HepG2 (cell line): ENCODE data around the gene TF. TPM values are rescaled to one million over a fixed set of nuclear protein-coding genes. Genes with fewer than 3 reads are reported as not detected.
A peak's percentile ranks its signal among the peaks of the same experiment; 100 is the strongest.

ENCODE experiments used
- ATF6 ChIP-seq: sonication (generic); formaldehyde crosslinking; conservative IDR thresholded peaks from 2 replicates; pipeline ENCODE4 v1.4.0; 2020; ENCODE audit warnings: missing genetic modification reagents
- HNRNPLL ChIP-seq: fragments of 200-400 bp; formaldehyde crosslinking; IDR thresholded peaks from 2 replicates; pipeline ENCODE4 v1.6.1; 2017; ENCODE audit warnings: mild to moderate bottlenecking, low read depth, low read length; ENCODE audit not compliant: poor library complexity, severe bottlenecking
- KLF15 ChIP-seq: sonication (generic); formaldehyde crosslinking; IDR thresholded peaks from 2 replicates; pipeline ENCODE4 v1.8.1; 2023; ENCODE audit warnings: borderline replicate concordance, mild to moderate bottlenecking, inconsistent platforms, missing genetic modification reagents, mixed read lengths
- KMT2A ChIP-seq: sonication (generic); formaldehyde crosslinking; IDR thresholded peaks from 2 replicates; pipeline ENCODE4 v1.4.0; 2020; ENCODE audit warnings: missing genetic modification reagents
- MAFG ChIP-seq: sonication (generic); formaldehyde crosslinking; IDR thresholded peaks from 2 replicates; pipeline ENCODE4 v1.5.1; 2020; ENCODE audit warnings: mild to moderate bottlenecking, missing genetic modification reagents
- MED13 ChIP-seq: sonication (generic); formaldehyde crosslinking; IDR thresholded peaks from 2 replicates; pipeline ENCODE4 v1.5.0; 2020; ENCODE audit warnings: missing genetic modification reagents
- MIXL1 ChIP-seq: IDR thresholded peaks from 2 replicates; pipeline ENCODE4 v1.6.1; 2016
- MLLT10 ChIP-seq: sonication (generic); formaldehyde crosslinking; IDR thresholded peaks from 2 replicates; pipeline ENCODE4 v1.4.0; 2020; ENCODE audit warnings: missing genetic modification reagents
- MXD4 ChIP-seq: IDR thresholded peaks from 2 replicates; pipeline ENCODE4 v1.6.1; 2016; ENCODE audit warnings: mild to moderate bottlenecking, missing biosample characterization, missing genetic modification reagents
- MYPOP ChIP-seq: sonication (generic); formaldehyde crosslinking; IDR thresholded peaks from 2 replicates; pipeline ENCODE4 v1.8.1; 2023; ENCODE audit warnings: mild to moderate bottlenecking, moderate library complexity, missing genetic modification reagents
- NFE2L1 ChIP-seq: sonication (generic); formaldehyde crosslinking; IDR thresholded peaks from 2 replicates; pipeline ENCODE4 v1.4.0; 2020; ENCODE audit warnings: missing genetic modification reagents, mild to moderate bottlenecking, borderline replicate concordance
- PLRG1 ChIP-seq: fragments of 450-650 bp; conservative IDR thresholded peaks from 2 replicates; pipeline ENCODE4 v1.6.1; 2016
- POLR2G ChIP-seq: fragments of 200-400 bp; formaldehyde crosslinking; IDR thresholded peaks from 2 replicates; pipeline ENCODE4 v1.6.1; 2018; ENCODE audit warnings: mild to moderate bottlenecking, low read depth, low read length, moderate library complexity
- RELA ChIP-seq: sonication (generic); formaldehyde crosslinking; IDR thresholded peaks from 2 replicates; pipeline ENCODE4 v1.4.0; 2020; ENCODE audit warnings: missing genetic modification reagents
- RFXAP ChIP-seq: sonication (generic); formaldehyde crosslinking; IDR thresholded peaks from 2 replicates; pipeline ENCODE4 v1.4.0; 2020; ENCODE audit warnings: missing genetic modification reagents, borderline replicate concordance
- SNAPC5 ChIP-seq: sonication (generic); formaldehyde crosslinking; IDR thresholded peaks from 2 replicates; pipeline ENCODE4 v1.8.1; 2023; ENCODE audit warnings: mild to moderate bottlenecking, missing genetic modification reagents, borderline replicate concordance
- SRSF4 ChIP-seq: fragments of 200-400 bp; formaldehyde crosslinking; IDR thresholded peaks from one replicate; pipeline ENCODE4 v1.6.1; 2018; ENCODE audit warnings: mild to moderate bottlenecking, low read depth, low read length, moderate library complexity; ENCODE audit not compliant: poor library complexity, severe bottlenecking
- THAP8 ChIP-seq: sonication (generic); formaldehyde crosslinking; IDR thresholded peaks from 2 replicates; pipeline ENCODE4 v1.5.1; 2020; ENCODE audit warnings: missing genetic modification reagents, mild to moderate bottlenecking, borderline replicate concordance
- TP53 ChIP-seq: sonication (generic); formaldehyde crosslinking; conservative IDR thresholded peaks from 2 replicates; pipeline ENCODE4 v1.4.0; 2020; ENCODE audit warnings: missing genetic modification reagents
- ZBTB34 ChIP-seq: sonication (generic); formaldehyde crosslinking; IDR thresholded peaks from 2 replicates; pipeline ENCODE4 v1.8.0; 2022; ENCODE audit warnings: mild to moderate bottlenecking, missing genetic modification reagents
- ZBTB8A ChIP-seq: sonication (generic); formaldehyde crosslinking; IDR thresholded peaks from 2 replicates; pipeline ENCODE4 v1.4.0; 2020; ENCODE audit warnings: mild to moderate bottlenecking, low read depth, missing genetic modification reagents, borderline replicate concordance
- ZFP1 ChIP-seq: IDR thresholded peaks from 2 replicates; pipeline ENCODE4 v1.6.1; 2016
- ZNF296 ChIP-seq: sonication (generic); formaldehyde crosslinking; conservative IDR thresholded peaks from 2 replicates; pipeline ENCODE4 v1.5.0; 2020; ENCODE audit warnings: mild to moderate bottlenecking, missing genetic modification reagents
- ZNF451 ChIP-seq: sonication (generic); formaldehyde crosslinking; IDR thresholded peaks from 2 replicates; pipeline ENCODE4 v1.5.0; 2020; ENCODE audit warnings: mild to moderate bottlenecking, missing genetic modification reagents
- ZNF567 ChIP-seq: sonication (generic); formaldehyde crosslinking; IDR thresholded peaks from 2 replicates; pipeline ENCODE4 v1.8.1; 2023; ENCODE audit warnings: mild to moderate bottlenecking, missing genetic modification reagents, borderline replicate concordance
- ZNF615 ChIP-seq: sonication (generic); formaldehyde crosslinking; IDR thresholded peaks from 2 replicates; pipeline ENCODE4 v1.5.0; 2020; ENCODE audit warnings: mild to moderate bottlenecking, missing genetic modification reagents, borderline replicate concordance
- ZNF777 ChIP-seq: sonication (generic); formaldehyde crosslinking; IDR thresholded peaks from 2 replicates; pipeline ENCODE4 v1.4.0; 2020; ENCODE audit warnings: missing genetic modification reagents
- ZNF788 ChIP-seq: sonication (generic); formaldehyde crosslinking; IDR thresholded peaks from 2 replicates; pipeline ENCODE4 v1.5.0; 2020; ENCODE audit warnings: mild to moderate bottlenecking, missing genetic modification reagents, borderline replicate concordance
- ZSCAN12 ChIP-seq: sonication (generic); formaldehyde crosslinking; IDR thresholded peaks from 2 replicates; pipeline ENCODE4 v1.9.0; 2021; ENCODE audit warnings: mild to moderate bottlenecking, missing genetic modification reagents
- polyA plus RNA-seq, 8 experiments: library from polyadenylated mRNA; depleted of rRNA in 3 of 8; stranded (reverse) in 7 of 8; unstranded in 1 of 8; fragments of >200 nt; fragmentation: Illumina TruSeq in 4 of 8; extraction: Trizol in 4 of 8; gene quantifications; 2 replicates each; pipeline versions ENCODE4 v1.2.1 to v1.2.3, GENCODE V29; 2011 to 2016; ENCODE audit warnings: low read depth in 4 of 8, missing spikeins in 1 of 8, mixed read lengths in 1 of 8; ENCODE audit not compliant: insufficient read depth in 1 of 8
- total RNA-seq, 5 experiments: library from RNA; depleted of rRNA; stranded (reverse); fragments of >200 nt; fragmentation: Illumina TruSeq; extraction: Trizol; gene quantifications; 2 replicates each; pipeline ENCODE4 v1.2.3, GENCODE V29; 2016; ENCODE audit warnings: low read depth in 1 of 5

The TF gene
- total and polyA plus RNA-seq, 2 of the 13 experiments (the other 11 are each of a cell fraction or from before 2014, with no cell fraction given): 10,074 to 11,821 TPM

- TF ChIP-seq ZNF777 (CRISPR knock-in tag) (no peak; the same call in 1 of the 2 replicates), SRSF4 (peak; percentile 76), ZNF788 (CRISPR knock-in tag) (no peak), MXD4 (CRISPR knock-in tag) (no peak), HNRNPLL (no peak), PLRG1 (no peak), ZNF451 (CRISPR knock-in tag) (no peak), ZBTB34 (no peak), ZNF615 (CRISPR knock-in tag) (no peak), MED13 (CRISPR knock-in tag) (no peak), THAP8 (CRISPR knock-in tag) (peak; percentile 21; the same call in 1 of the 2 replicates), POLR2G (peak; percentile 4), MAFG (CRISPR knock-in tag) (no peak), NFE2L1 (CRISPR knock-in tag) (no peak), SNAPC5 (no peak), KMT2A (CRISPR knock-in tag) (no peak), ZNF567 (CRISPR knock-in tag) (no peak), ZFP1 (CRISPR knock-in tag) (no peak), RFXAP (CRISPR knock-in tag) (no peak), ATF6 (CRISPR knock-in tag) (no peak), ZSCAN12 (CRISPR knock-in tag) (no peak), ZBTB8A (CRISPR knock-in tag) (no peak), KLF15 (no peak), MLLT10 (CRISPR knock-in tag) (no peak; the same call in 1 of the 2 replicates), TP53 (CRISPR knock-in tag) (no peak), RELA (CRISPR knock-in tag) (no peak), ZNF296 (CRISPR knock-in tag) (no peak), MYPOP (CRISPR knock-in tag) (no peak), MIXL1 (no peak)
Measured at GRCh38 chr3:133746712-133747066, 496 bp downstream of the TF start (continued).
